OCI-LY3 (cell line): ENCODE data around the gene PTPRT.

Experiments
- H2AFZ ChIP-seq: fragments of 200-600, 300-600 bp; shearing (Covaris generic); 2 replicates; pipeline ENCODE4 v1.6.0; 2014; ENCODE audit warnings: antibody characterized with exemption, low read depth, low read length
- H3K27ac ChIP-seq: fragments of 200-600, 300-600 bp; sonication (generic); 2 replicates; pipeline ENCODE4 v1.5.1; 2014; ENCODE audit warnings: mild to moderate bottlenecking, low read length, moderate library complexity, mixed read lengths
- H3K27me3 ChIP-seq: fragments of 200-600, 300-600 bp; sonication (generic); 2 replicates; pipeline ENCODE4 v1.6.1; 2014; ENCODE audit warnings: low read depth, low read length, mixed read lengths
- H3K36me3 ChIP-seq: fragments of 200-600, 300-600 bp; sonication (generic); replicated peaks from 2 replicates; pipeline ENCODE3; 2014; ENCODE audit warnings: low read depth, low read length, mixed read lengths
- H3K4me1 ChIP-seq: fragments of 300-600, 200-600 bp; sonication (generic); 2 replicates; pipeline ENCODE4 v1.6.1; 2014; ENCODE audit warnings: low read length, mixed read lengths
- H3K4me2 ChIP-seq: fragments of 200-600, 300-600 bp; sonication (generic); 2 replicates; pipeline ENCODE4 v1.6.1; 2014; ENCODE audit warnings: low read length, mixed read lengths
- H3K4me3 ChIP-seq: fragments of 300-600, 200-600 bp; sonication (generic); 2 replicates; pipeline ENCODE4 v1.5.1; 2014; ENCODE audit warnings: antibody characterized with exemption, mild to moderate bottlenecking, low read length, moderate library complexity
- H3K79me2 ChIP-seq: fragments of 300-600, 200-600 bp; shearing (Covaris generic); 2 replicates; pipeline ENCODE4 v1.6.1; 2014; ENCODE audit warnings: mild to moderate bottlenecking, low read length, mixed read lengths
- H3K9ac ChIP-seq: fragments of 300-600, 200-600 bp; shearing (Covaris generic); 2 replicates; pipeline ENCODE4 v1.6.0; 2014; ENCODE audit warnings: mild to moderate bottlenecking, low read length, moderate library complexity
- H3K9me3 ChIP-seq: fragments of 200-600, 300-600 bp; shearing (Covaris generic); 2 replicates; pipeline ENCODE4 v1.6.1; 2014; ENCODE audit warnings: low read length, mixed read lengths; ENCODE audit not compliant: insufficient read depth
- H4K20me1 ChIP-seq: fragments of 200-600, 300-600 bp; sonication (generic); 2 replicates; pipeline ENCODE4 v1.6.1; 2016; ENCODE audit warnings: low read length, mixed read lengths; ENCODE audit not compliant: insufficient read depth
- CTCF ChIP-seq: fragments of 200-600, 300-600 bp; sonication (generic); IDR thresholded peaks from 2 replicates; pipeline ENCODE4 v1.5.1; 2014; ENCODE audit warnings: antibody characterized with exemption, low read length, low read depth
- EZH2phosphoT487 ChIP-seq: fragments of 200-600 bp; shearing (Covaris generic); IDR thresholded peaks from 2 replicates; pipeline ENCODE4 v1.6.1; 2018; ENCODE audit warnings: antibody characterized with exemption, mixed run types, low read depth

Gene PTPRT

GRCh38 chr20:42857446-42857845, 332.3 kb downstream of the PTPRT start:
- Histone ChIP-seq H3K4me1 (no peaks in the 10 kb centered on the region), H4K20me1 (no peaks in the 10 kb centered on the region), H3K27me3 (no peaks in the 10 kb centered on the region), H3K4me3 (no peak overlapping the region), H3K27ac (no peak overlapping the region), H3K4me2 (no peak overlapping the region), H3K9ac (no peak overlapping the region), H3K9me3 (no peaks in the 10 kb centered on the region), H3K79me2 (no peaks in the 10 kb centered on the region), H2AFZ (no peak overlapping the region), H3K36me3 (no peaks in the 10 kb centered on the region)
- no peak for TF ChIP-seq EZH2phosphoT487
- TF ChIP-seq CTCF: no peak

GRCh38 chr20:42855896-42856295, 333.8 kb downstream of the PTPRT start:
- TF ChIP-seq EZH2phosphoT487: no peak
- no peak for TF ChIP-seq CTCF
- H2AFZ ChIP-seq: no peak overlapping the region
- no peaks in the 10 kb centered on the region for H3K9me3 ChIP-seq
- no peaks in the 10 kb centered on the region for H3K4me1 ChIP-seq
- no peak overlapping the region for H3K9ac ChIP-seq
- no peaks in the 10 kb centered on the region for H3K36me3 ChIP-seq
- H3K27me3 ChIP-seq: no peaks in the 10 kb centered on the region
- H3K27ac ChIP-seq: no peak overlapping the region
- no peak overlapping the region for H3K4me2 ChIP-seq
- H3K79me2 ChIP-seq: no peaks in the 10 kb centered on the region
- no peak overlapping the region for H3K4me3 ChIP-seq
- no peaks in the 10 kb centered on the region for H4K20me1 ChIP-seq

- Histone ChIP-seq H3K9me3 (no peaks in the 10 kb centered on the region), H3K79me2 (no peaks in the 10 kb centered on the region)
- TF ChIP-seq CTCF (no peak), EZH2phosphoT487 (no peak)
Measured at GRCh38 chr20:42852691-42853090, 337.0 kb downstream of the PTPRT start.

GRCh38 chr20:42846784-42847490, 342.8 kb downstream of the PTPRT start:
- H3K9ac ChIP-seq: no peak overlapping the region
- no peaks in the 10 kb centered on the region for H4K20me1 ChIP-seq
- no peak for TF ChIP-seq EZH2phosphoT487
- TF ChIP-seq CTCF: no peak
- H3K27me3 ChIP-seq: no peaks in the 10 kb centered on the region
- no peak overlapping the region for H2AFZ ChIP-seq
- H3K36me3 ChIP-seq: no peaks in the 10 kb centered on the region
- no peak overlapping the region for H3K4me3 ChIP-seq
- no peaks in the 10 kb centered on the region for H3K79me2 ChIP-seq
- H3K27ac ChIP-seq: no peak overlapping the region
- H3K4me2 ChIP-seq: no peak overlapping the region
- H3K4me1 ChIP-seq: no peaks in the 10 kb centered on the region
- no peaks in the 10 kb centered on the region for H3K9me3 ChIP-seq

More at GRCh38 chr20:42852691-42853090, 337.0 kb downstream of the PTPRT start:
- no peak overlapping the region for H2AFZ ChIP-seq
- H3K9ac ChIP-seq: no peak overlapping the region
- no peaks in the 10 kb centered on the region for H3K36me3 ChIP-seq
- H3K4me2 ChIP-seq: no peak overlapping the region
- H3K27me3 ChIP-seq: no peaks in the 10 kb centered on the region
- no peak overlapping the region for H3K4me3 ChIP-seq
- H3K4me1 ChIP-seq: no peaks in the 10 kb centered on the region
- no peaks in the 10 kb centered on the region for H4K20me1 ChIP-seq
- H3K27ac ChIP-seq: no peak overlapping the region
